ENCODE measurements around the gene FBXO11. TPM values are rescaled to one million over a fixed set of nuclear protein-coding genes. Genes with fewer than 3 reads are reported as not detected.
A peak's percentile ranks its signal among the peaks of the same experiment; 100 is the strongest.

FBXO11 gene
- total and polyA plus RNA-seq, 10 of the 15 experiments (the other 5 are each of a cell fraction or from before 2014, with no cell fraction given), result 5.9 to 38.9 (median 22.5) TPM

DNA sequence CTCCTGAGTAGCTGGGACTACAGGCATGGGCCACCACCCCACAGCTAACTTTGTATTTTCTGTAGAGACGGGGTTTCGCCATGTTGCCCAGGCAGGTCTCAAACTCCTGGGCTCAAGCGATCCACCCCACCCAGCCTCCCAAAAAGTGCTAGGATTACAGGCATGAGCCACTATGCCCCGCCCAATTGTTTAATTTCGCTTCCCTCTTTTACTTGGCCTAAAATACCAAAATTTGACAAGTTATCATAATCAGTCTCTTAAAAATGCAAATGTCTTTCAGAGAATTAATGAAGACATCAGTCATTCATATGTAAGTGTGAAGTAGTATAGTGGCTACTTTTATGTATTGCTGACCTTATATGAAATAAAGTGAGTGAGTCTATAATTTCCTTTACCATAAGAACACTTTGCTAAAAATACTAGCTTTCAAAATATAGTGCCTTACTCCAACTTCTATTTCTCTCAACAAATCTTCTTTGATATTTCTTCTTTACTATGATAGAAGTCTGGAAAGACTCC lies 9.8 kb downstream of the FBXO11 start:
- no peak overlapping the region for H3K9ac ChIP-seq (ENCODE audit: control insufficient read depth, insufficient read depth, low read length)
- ChIA-PET RAD21 (ENCODE audit: unreplicated experiment) (interaction anchor here (1.1 kb wide), 1 partner anchor 10 kb away, joined by 3 read pairs; no protein-coding TSS in a partner anchor), POLR2A (interaction anchor here (0.6 to 1.9 kb wide), 2 partner anchors 11 to 724 kb away, joined by 3 to 9 read pairs; partner anchors contain the start of gene FBXO11), CTCF (interaction anchor here (0.6 to 1.4 kb wide), 2 partner anchors 39 to 52 kb away, joined by 3 to 4 read pairs; no protein-coding TSS in a partner anchor), SMC1A (ENCODE audit: uncharacterized antibody, unreplicated experiment) (interaction anchor here (0.7 to 4.0 kb wide), 7 partner anchors 7 to 38 kb away, joined by 3 to 20 read pairs (median 5); partner anchors contain the start of gene FBXO11)
- H3K79me2 ChIP-seq (ENCODE audit: control insufficient read depth, insufficient read depth, low read length), result peaks cover 96% of the 10 kb centered on the region
- H2AFZ ChIP-seq (ENCODE audit: control insufficient read depth, low read depth, low read length), result no peak overlapping the region
- no peaks in the 10 kb centered on the region; a peak in 1 of 4 replicates for H3K36me3 ChIP-seq (ENCODE audit: control insufficient read depth in 2 of 2, insufficient read depth in 2 of 2, low read length in 1 of 2)
- no peak for FAIRE-seq
- peak overlapping the region; percentile 77; the same call in 1 of the 2 replicates for H3K4me2 ChIP-seq (ENCODE audit: control insufficient read depth, insufficient read depth)
- peaks cover 26% of the 10 kb centered on the region for H3K4me1 ChIP-seq (ENCODE audit: control insufficient read depth, insufficient read depth, low read length)
- intact Hi-C loops (cut with micrococcal nuclease; ENCODE audit: unreplicated experiment), result loop anchor here (2.0 to 5.0 kb wide), 2 partner anchors 32 to 114 kb away; partner anchors contain the start of gene MSH6
- peak overlapping the region; percentile 80 for H3K27ac ChIP-seq (ENCODE audit: control insufficient read depth, insufficient read depth)
- 0 out of 2 replicates have a peak overlapping the region, but pooled peaks have one; percentile 37 for H3K4me3 ChIP-seq
- no peak for DNase-seq (ENCODE audit: low read depth, low spot score)
- WGBS (ENCODE audit: insufficient coverage, insufficient replicate concordance, low lambda C conversion rate, missing lambda C conversion rate), result 80% methylated on average over 5 of the region's 5 CpGs
- no TSS peak for BruUV-seq (replicated peaks)
- ATAC-seq, result peak; percentile 37
- H3K9me3 ChIP-seq (replicated peaks; ENCODE audit: control insufficient read depth, insufficient read depth, low read length), result no peaks in the 10 kb centered on the region; the same call in 1 of the 3 replicates
- in situ Hi-C loops (cut with MboI), result no loop called here
- H4K20me1 ChIP-seq (ENCODE audit: control insufficient read depth, insufficient read depth), result no peaks in the 10 kb centered on the region
- no peaks in the 10 kb centered on the region for H3K27me3 ChIP-seq (replicated peaks in 1 of 2; ENCODE audit: control insufficient read depth in 2 of 2, insufficient read depth in 2 of 2, low read length in 1 of 2)
- TF ChIP-seq BCL11A (IDR thresholded peaks at IDR 0.05; ENCODE audit: low read depth, low read length) (no peak), REST (IDR thresholded peaks at IDR 0.05; ENCODE audit: low read depth, low read length) (no peak), CREB1 (IDR thresholded peaks at IDR 0.05; ENCODE audit: low read depth) (no peak), BRCA1 (IDR thresholded peaks at IDR 0.05; ENCODE audit: low read depth, low read length) (no peak), RAD51 (IDR thresholded peaks at IDR 0.05) (no peak), PAX5 (IDR thresholded peaks at IDR 0.05; ENCODE audit: borderline replicate concordance, low read depth, low read length) (no peak), IKZF2 (IDR thresholded peaks at IDR 0.05) (0 out of 4 replicates have a peak, but pooled peaks of 1 of the 2 experiments have one; percentile 15), MXI1 (IDR thresholded peaks at IDR 0.05; ENCODE audit: low read depth, low read length) (no peak), SMAD5 (IDR thresholded peaks at IDR 0.05; ENCODE audit: low read depth) (no peak), SPI1 (IDR thresholded peaks at IDR 0.05; ENCODE audit: borderline replicate concordance, insufficient read depth, low read depth, low read length) (peak; percentile 62; the same call in 1 of the 2 replicates), MYB (IDR thresholded peaks at IDR 0.05; ENCODE audit: borderline replicate concordance, low read depth, low read length) (no peak), CBX5 (IDR thresholded peaks at IDR 0.05; ENCODE audit: low read depth) (no peak), ATF7 (IDR thresholded peaks at IDR 0.05; ENCODE audit: low read depth) (no peak), ZBED1 (IDR thresholded peaks at IDR 0.05; ENCODE audit: borderline replicate concordance) (no peak), HDGF (IDR thresholded peaks at IDR 0.05) (no peak), ZNF384 (IDR thresholded peaks at IDR 0.05; ENCODE audit: borderline replicate concordance, low read depth, low read length) (no peak), NR2C2 (IDR thresholded peaks at IDR 0.05; ENCODE audit: borderline replicate concordance, control insufficient read depth, insufficient read length, low read depth) (no peak), ZNF217 (IDR thresholded peaks at IDR 0.05) (no peak), NR2F1 (conservative IDR thresholded peaks at IDR 0.05) (no peak), MEF2A (IDR thresholded peaks at IDR 0.05; ENCODE audit: insufficient read depth, low read depth, low read length) (no peak), PAX8 (IDR thresholded peaks at IDR 0.05) (no peak), HDAC6 (IDR thresholded peaks at IDR 0.05; ENCODE audit: unreplicated experiment) (no peak)
- TF ChIP-seq, protein P1, sequence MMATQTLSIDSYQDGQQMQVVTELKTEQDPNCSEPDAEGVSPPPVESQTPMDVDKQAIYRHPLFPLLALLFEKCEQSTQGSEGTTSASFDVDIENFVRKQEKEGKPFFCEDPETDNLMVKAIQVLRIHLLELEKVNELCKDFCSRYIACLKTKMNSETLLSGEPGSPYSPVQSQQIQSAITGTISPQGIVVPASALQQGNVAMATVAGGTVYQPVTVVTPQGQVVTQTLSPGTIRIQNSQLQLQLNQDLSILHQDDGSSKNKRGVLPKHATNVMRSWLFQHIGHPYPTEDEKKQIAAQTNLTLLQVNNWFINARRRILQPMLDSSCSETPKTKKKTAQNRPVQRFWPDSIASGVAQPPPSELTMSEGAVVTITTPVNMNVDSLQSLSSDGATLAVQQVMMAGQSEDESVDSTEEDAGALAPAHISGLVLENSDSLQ (IDR thresholded peaks at IDR 0.05), result peak; percentile 18; the same call in 1 of the 2 replicates

Data from GM12878 (cell line).